ENCODE data around the gene SERPINB10.
"Not testable (repeated sequence)": the region's sequence is repeated elsewhere in the genome, so short reads cannot be mapped to it uniquely, and the experiment has no call there.

- TF ChIP-seq CEBPB (IDR thresholded peaks at IDR 0.05; ENCODE audit: low read depth); CTCF (IDR thresholded peaks at IDR 0.05 in 2 of 3, conservative IDR thresholded peaks at IDR 0.05 in 1 of 3; ENCODE audit: borderline replicate concordance in 1 of 3, insufficient read depth in 1 of 3, low read depth in 2 of 3, low read length in 2 of 3); POLR2A (IDR thresholded peaks at IDR 0.05; ENCODE audit: borderline replicate concordance, extremely low read depth, insufficient read depth, insufficient read length); EZH2 (IDR thresholded peaks at IDR 0.05); POLR2AphosphoS5 (IDR thresholded peaks at IDR 0.05; ENCODE audit: low read depth, low read length); TCF7L2 (IDR thresholded peaks at IDR 0.05; ENCODE audit: borderline replicate concordance, extremely low read depth, insufficient read depth, insufficient read length); ZFX (IDR thresholded peaks at IDR 0.05); FOSL1 (IDR thresholded peaks at IDR 0.05; ENCODE audit: low read depth); ZNF274 (IDR thresholded peaks at IDR 0.05; ENCODE audit: low read depth, low read length); JUND (IDR thresholded peaks at IDR 0.05): not testable (repeated sequence)
- TF ChIP-seq, protein P1, sequence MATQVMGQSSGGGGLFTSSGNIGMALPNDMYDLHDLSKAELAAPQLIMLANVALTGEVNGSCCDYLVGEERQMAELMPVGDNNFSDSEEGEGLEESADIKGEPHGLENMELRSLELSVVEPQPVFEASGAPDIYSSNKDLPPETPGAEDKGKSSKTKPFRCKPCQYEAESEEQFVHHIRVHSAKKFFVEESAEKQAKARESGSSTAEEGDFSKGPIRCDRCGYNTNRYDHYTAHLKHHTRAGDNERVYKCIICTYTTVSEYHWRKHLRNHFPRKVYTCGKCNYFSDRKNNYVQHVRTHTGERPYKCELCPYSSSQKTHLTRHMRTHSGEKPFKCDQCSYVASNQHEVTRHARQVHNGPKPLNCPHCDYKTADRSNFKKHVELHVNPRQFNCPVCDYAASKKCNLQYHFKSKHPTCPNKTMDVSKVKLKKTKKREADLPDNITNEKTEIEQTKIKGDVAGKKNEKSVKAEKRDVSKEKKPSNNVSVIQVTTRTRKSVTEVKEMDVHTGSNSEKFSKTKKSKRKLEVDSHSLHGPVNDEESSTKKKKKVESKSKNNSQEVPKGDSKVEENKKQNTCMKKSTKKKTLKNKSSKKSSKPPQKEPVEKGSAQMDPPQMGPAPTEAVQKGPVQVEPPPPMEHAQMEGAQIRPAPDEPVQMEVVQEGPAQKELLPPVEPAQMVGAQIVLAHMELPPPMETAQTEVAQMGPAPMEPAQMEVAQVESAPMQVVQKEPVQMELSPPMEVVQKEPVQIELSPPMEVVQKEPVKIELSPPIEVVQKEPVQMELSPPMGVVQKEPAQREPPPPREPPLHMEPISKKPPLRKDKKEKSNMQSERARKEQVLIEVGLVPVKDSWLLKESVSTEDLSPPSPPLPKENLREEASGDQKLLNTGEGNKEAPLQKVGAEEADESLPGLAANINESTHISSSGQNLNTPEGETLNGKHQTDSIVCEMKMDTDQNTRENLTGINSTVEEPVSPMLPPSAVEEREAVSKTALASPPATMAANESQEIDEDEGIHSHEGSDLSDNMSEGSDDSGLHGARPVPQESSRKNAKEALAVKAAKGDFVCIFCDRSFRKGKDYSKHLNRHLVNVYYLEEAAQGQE (IDR thresholded peaks at IDR 0.05; ENCODE audit: low read depth): not testable (repeated sequence)
Measured at GRCh38 chr18:63929369-63929768, 21.6 kb downstream of the SERPINB10 start.
